Measurements from ENCODE around the gene TMEM18. TPM values are rescaled to one million over a fixed set of nuclear protein-coding genes. Genes with fewer than 3 reads are reported as not detected.

The TMEM18 gene
- polyA plus RNA-seq, 1 donor from 2014 or later = 58.6 TPM

GRCh38 chr2:661360-661635 lies 15.9 kb downstream of the TMEM18 start:
- no peak overlapping the region for H3K27ac ChIP-seq (ENCODE audit: low read length)
- no peaks in the 10 kb centered on the region for H3F3A ChIP-seq (ENCODE audit: insufficient read depth, low read length, poor library complexity, severe bottlenecking)
- H3K79me2 ChIP-seq (replicated peaks; ENCODE audit: insufficient read depth, low read length) = no peaks in the 10 kb centered on the region
- no peaks in the 10 kb centered on the region for H3K9me3 ChIP-seq (ENCODE audit: low read length)
- H4K20me1 ChIP-seq (ENCODE audit: insufficient read depth) = no peaks in the 10 kb centered on the region
- TF ChIP-seq REST (IDR thresholded peaks at IDR 0.05; ENCODE audit: borderline replicate concordance) (no peak), EP300 (conservative IDR thresholded peaks at IDR 0.05; ENCODE audit: poor library complexity, severe bottlenecking) (no peak), POLR2AphosphoS5 (IDR thresholded peaks at IDR 0.05) (no peak), MXI1 (conservative IDR thresholded peaks at IDR 0.05; ENCODE audit: poor library complexity, severe bottlenecking) (no peak), TAF1 (IDR thresholded peaks at IDR 0.05; ENCODE audit: low read depth) (no peak), RAD21 (conservative IDR thresholded peaks at IDR 0.05) (no peak), SMC3 (conservative IDR thresholded peaks at IDR 0.05; ENCODE audit: poor library complexity) (no peak)
- no peaks in the 10 kb centered on the region for H3K27me3 ChIP-seq (ENCODE audit: insufficient read depth, low read depth, low read length)
- peaks cover 8% of the 10 kb centered on the region for H3K36me3 ChIP-seq (ENCODE audit: insufficient read depth, low read length)
- H3K4me2 ChIP-seq (ENCODE audit: low read length) = no peak overlapping the region
- no peak overlapping the region for H2AFZ ChIP-seq (ENCODE audit: low read depth, low read length)
- no peak overlapping the region for H3K9ac ChIP-seq (ENCODE audit: low read length)
- H3K4me3 ChIP-seq (ENCODE audit: low read length) = no peak overlapping the region
- no peaks in the 10 kb centered on the region for H3K9me2 ChIP-seq (ENCODE audit: insufficient read depth, low read length)

- Histone ChIP-seq H3K9me2 (ENCODE audit: insufficient read depth, low read length) (no peaks in the 10 kb centered on the region), H2AFZ (ENCODE audit: low read depth, low read length) (no peak overlapping the region)
Observed at GRCh38 chr2:660586-661359, 16.4 kb downstream of the TMEM18 start.

More at GRCh38 chr2:660586-661359, 16.4 kb downstream of the TMEM18 start:
- H3K79me2 ChIP-seq (replicated peaks; ENCODE audit: insufficient read depth, low read length) = no peaks in the 10 kb centered on the region
- no peaks in the 10 kb centered on the region for H3K27me3 ChIP-seq (ENCODE audit: insufficient read depth, low read depth, low read length)
- H3F3A ChIP-seq (ENCODE audit: insufficient read depth, low read length, poor library complexity, severe bottlenecking) = no peaks in the 10 kb centered on the region
- H3K4me3 ChIP-seq (ENCODE audit: low read length) = no peak overlapping the region
- H3K27ac ChIP-seq (ENCODE audit: low read length) = no peak overlapping the region
- no peaks in the 10 kb centered on the region for H4K20me1 ChIP-seq (ENCODE audit: insufficient read depth)
- no peak for TF ChIP-seq RAD21 (conservative IDR thresholded peaks at IDR 0.05)
- no peak for TF ChIP-seq MXI1 (conservative IDR thresholded peaks at IDR 0.05; ENCODE audit: poor library complexity, severe bottlenecking)
- TF ChIP-seq TAF1 (IDR thresholded peaks at IDR 0.05; ENCODE audit: low read depth) = no peak
- TF ChIP-seq REST (IDR thresholded peaks at IDR 0.05; ENCODE audit: borderline replicate concordance) = no peak
- no peak for TF ChIP-seq SMC3 (conservative IDR thresholded peaks at IDR 0.05; ENCODE audit: poor library complexity)
- TF ChIP-seq EP300 (conservative IDR thresholded peaks at IDR 0.05; ENCODE audit: poor library complexity, severe bottlenecking) = no peak
- TF ChIP-seq EZH2 (IDR thresholded peaks at IDR 0.05; ENCODE audit: borderline replicate concordance, insufficient read depth, low read length, poor library complexity, severe bottlenecking) = no peak
- no peak for TF ChIP-seq CTCF (IDR thresholded peaks at IDR 0.05; ENCODE audit: poor library complexity, severe bottlenecking)
- H3K36me3 ChIP-seq (ENCODE audit: insufficient read depth, low read length) = peaks cover 2% of the 10 kb centered on the region
- no peak overlapping the region for H3K4me2 ChIP-seq (ENCODE audit: low read length)
- H3K9me3 ChIP-seq (ENCODE audit: low read length) = no peaks in the 10 kb centered on the region
- H3K9ac ChIP-seq (ENCODE audit: low read length) = no peak overlapping the region

Data from neural cell (in vitro differentiated cells).